Measurements from ENCODE around the gene ABHD2. TPM values are rescaled to one million over a fixed set of nuclear protein-coding genes. Genes with fewer than 3 reads are reported as not detected.
A peak's percentile ranks its signal among the peaks of the same experiment; 100 is the strongest.

The ABHD2 gene
- total RNA-seq, 1 donor from 2014 or later: 68.2 TPM

- intact Hi-C loops (cut with micrococcal nuclease): no loop called here
- no peak overlapping the region for H3K4me3 ChIP-seq
- H3K27ac ChIP-seq (replicated peaks): peak overlapping the region; percentile 95
- no peaks in the 10 kb centered on the region for H3K36me3 ChIP-seq
- peaks cover 100% of the 10 kb centered on the region for H3K4me1 ChIP-seq
- DNase-seq: no peak
- H3K9me3 ChIP-seq (replicated peaks): no peaks in the 10 kb centered on the region
- H3K27me3 ChIP-seq (ENCODE audit: low read depth): no peaks in the 10 kb centered on the region
- TF ChIP-seq CTCF (IDR thresholded peaks at IDR 0.05; ENCODE audit: borderline replicate concordance): no peak
These were observed 9.1 kb downstream of the ABHD2 start for GRCh38 chr15:89097313-89097712.

GRCh38 chr15:89098281-89098680 is 10.0 kb downstream of the ABHD2 start:
- peaks cover 100% of the 10 kb centered on the region for H3K4me1 ChIP-seq
- H3K27me3 ChIP-seq (ENCODE audit: low read depth): no peaks in the 10 kb centered on the region
- TF ChIP-seq CTCF (IDR thresholded peaks at IDR 0.05; ENCODE audit: borderline replicate concordance): no peak
- intact Hi-C loops (cut with micrococcal nuclease): no loop called here
- no peaks in the 10 kb centered on the region for H3K9me3 ChIP-seq (replicated peaks)
- no peak overlapping the region for H3K4me3 ChIP-seq
- peak overlapping the region; percentile 95 for H3K27ac ChIP-seq (replicated peaks)
- H3K36me3 ChIP-seq: no peaks in the 10 kb centered on the region
- DNase-seq: no peak

- intact Hi-C loops (cut with micrococcal nuclease): no loop called here
- no peak for DNase-seq
- H3K27ac ChIP-seq (replicated peaks): peak overlapping the region; percentile 95
- H3K9me3 ChIP-seq (replicated peaks): no peaks in the 10 kb centered on the region
- peaks cover 5% of the 10 kb centered on the region for H3K36me3 ChIP-seq
- H3K4me1 ChIP-seq: peaks cover 100% of the 10 kb centered on the region
- no peak for TF ChIP-seq CTCF (IDR thresholded peaks at IDR 0.05; ENCODE audit: borderline replicate concordance)
- H3K27me3 ChIP-seq (ENCODE audit: low read depth): no peaks in the 10 kb centered on the region
- no peak overlapping the region for H3K4me3 ChIP-seq
These were observed 11.7 kb downstream of the ABHD2 start for GRCh38 chr15:89099968-89100367.

- TF ChIP-seq CTCF (IDR thresholded peaks at IDR 0.05; ENCODE audit: borderline replicate concordance): no peak
- intact Hi-C loops (cut with micrococcal nuclease): no loop called here
- Histone ChIP-seq H3K27ac (replicated peaks) (peak overlapping the region; percentile 95), H3K27me3 (ENCODE audit: low read depth) (no peaks in the 10 kb centered on the region), H3K9me3 (replicated peaks) (no peaks in the 10 kb centered on the region), H3K4me3 (no peak overlapping the region), H3K36me3 (peaks cover 5% of the 10 kb centered on the region), H3K4me1 (peaks cover 100% of the 10 kb centered on the region)
- peak; percentile 68 for DNase-seq
These were observed 13.3 kb downstream of the ABHD2 start for GRCh38 chr15:89101302-89102193.

GRCh38 chr15:89103481-89104171 is 15.4 kb downstream of the ABHD2 start:
- peak overlapping the region; percentile 95 for H3K27ac ChIP-seq (replicated peaks)
- H3K4me1 ChIP-seq: peaks cover 100% of the 10 kb centered on the region
- H3K9me3 ChIP-seq (replicated peaks): no peaks in the 10 kb centered on the region
- no peaks in the 10 kb centered on the region for H3K27me3 ChIP-seq (ENCODE audit: low read depth)
- intact Hi-C loops (cut with micrococcal nuclease): no loop called here
- DNase-seq: no peak
- H3K36me3 ChIP-seq: peaks cover 15% of the 10 kb centered on the region
- peak overlapping the region; percentile 56 for H3K4me3 ChIP-seq
- TF ChIP-seq CTCF (IDR thresholded peaks at IDR 0.05; ENCODE audit: borderline replicate concordance): no peak

Data from left ventricle myocardium inferior (tissue), 1 donor.